Esophagus squamous epithelium (tissue), 5 donors: ENCODE data around the gene ST6GALNAC3. TPM values are rescaled to one million over a fixed set of nuclear protein-coding genes. Genes with fewer than 3 reads are reported as not detected.

Experiments used
- DNase-seq: peaks from one replicate; lab custom pipeline; 2025; lab: John Stamatoyannopoulos, UW
- H3K27ac ChIP-seq, 4 donors: fragments of 200-600 bp; sonication (generic); one replicate each; pipeline ENCODE4 v1.5.1; 2016 to 2019; ENCODE audit warnings: mild to moderate bottlenecking in 1 of 4
- H3K27me3 ChIP-seq, 4 donors: fragments of 200-600 bp; sonication (generic); 1 replicate in 3 of 4; 2 replicates in 1 of 4; pipeline versions ENCODE4 v1.5.1 to v1.6.0; 2017 to 2021; ENCODE audit warnings: antibody characterized with exemption in 1 of 4
- H3K36me3 ChIP-seq, 3 donors: fragments of 200-600 bp; sonication (generic); one replicate each; pipeline ENCODE4 v1.5.1; 2016 to 2019
- H3K4me1 ChIP-seq, 3 donors: fragments of 200-600 bp; sonication (generic); one replicate each; pipeline ENCODE4 v1.5.1; 2017 to 2019
- H3K4me3 ChIP-seq, 4 donors: fragments of 200-600 bp; sonication (generic); 1 replicate in 3 of 4; 2 replicates in 1 of 4; pipeline ENCODE4 v1.5.1; 2016 to 2019; ENCODE audit warnings: mild to moderate bottlenecking in 2 of 4, moderate library complexity in 1 of 4
- H3K9me3 ChIP-seq, 3 donors: fragments of 200-600 bp; sonication (generic); one replicate each; pipeline ENCODE4 v1.5.1; 2016 to 2019
- CTCF ChIP-seq, 6 experiments: fragments of 450-650 bp in 4 of 6; fragments of 200-600 bp in 2 of 6; sonication (generic) in 2 of 6; IDR thresholded peaks; one replicate each; pipeline ENCODE4 v1.5.1; 2016 to 2019; ENCODE audit warnings: antibody characterized with exemption in 6 of 6, mild to moderate bottlenecking in 4 of 6, moderate library complexity in 4 of 6
- POLR2A ChIP-seq, 4 donors: fragments of 450-650 bp; IDR thresholded peaks; one replicate each; pipeline ENCODE4 v1.6.1; 2017; ENCODE audit warnings: antibody characterized with exemption in 4 of 4, mild to moderate bottlenecking in 4 of 4, moderate library complexity in 3 of 4
- WGBS, 2 donors: methylation state at CpG; one replicate each; pipeline ENCODE4 v1.1.5; 2018; 5-methylcytosine and 5-hydroxymethylcytosine counted together
- intact Hi-C: fragments of 100-400 bp; cut with DNase I; formaldehyde crosslinking; loops from one replicate; pipeline ENCODE4 v1.15.0; 2022
- total RNA-seq, 4 donors: library from RNA; depleted of rRNA; stranded (reverse); fragments of >200 nt; gene quantifications; one replicate each; pipeline ENCODE4 v1.1.0, GENCODE V29; 2016
- donor health status: DM: yes; HTN: yes; CAD: no.

ST6GALNAC3 gene
- total RNA-seq, 4 donors from 2014 or later = 0.27 to 4.3 (median 2.2) TPM

- Histone ChIP-seq H3K27ac (no peak overlapping the region), H3K36me3 (no peaks in the 10 kb centered on the region), H3K27me3 (no peaks in the 10 kb centered on the region), H3K4me3 (no peak overlapping the region), H3K9me3 (no peaks in the 10 kb centered on the region), H3K4me1 (no peaks in the 10 kb centered on the region)
- TF ChIP-seq POLR2A (IDR thresholded peaks at IDR 0.05) (no peak), CTCF (IDR thresholded peaks at IDR 0.05) (no peak)
- WGBS, 2 donors = 72 to 75% methylated on average over 4 of the region's 4 CpGs
- no peak for DNase-seq
- intact Hi-C loops = no loop called here
Measured at GRCh38 chr1:76669131-76669530, 594.6 kb downstream of the ST6GALNAC3 start.

DNA sequence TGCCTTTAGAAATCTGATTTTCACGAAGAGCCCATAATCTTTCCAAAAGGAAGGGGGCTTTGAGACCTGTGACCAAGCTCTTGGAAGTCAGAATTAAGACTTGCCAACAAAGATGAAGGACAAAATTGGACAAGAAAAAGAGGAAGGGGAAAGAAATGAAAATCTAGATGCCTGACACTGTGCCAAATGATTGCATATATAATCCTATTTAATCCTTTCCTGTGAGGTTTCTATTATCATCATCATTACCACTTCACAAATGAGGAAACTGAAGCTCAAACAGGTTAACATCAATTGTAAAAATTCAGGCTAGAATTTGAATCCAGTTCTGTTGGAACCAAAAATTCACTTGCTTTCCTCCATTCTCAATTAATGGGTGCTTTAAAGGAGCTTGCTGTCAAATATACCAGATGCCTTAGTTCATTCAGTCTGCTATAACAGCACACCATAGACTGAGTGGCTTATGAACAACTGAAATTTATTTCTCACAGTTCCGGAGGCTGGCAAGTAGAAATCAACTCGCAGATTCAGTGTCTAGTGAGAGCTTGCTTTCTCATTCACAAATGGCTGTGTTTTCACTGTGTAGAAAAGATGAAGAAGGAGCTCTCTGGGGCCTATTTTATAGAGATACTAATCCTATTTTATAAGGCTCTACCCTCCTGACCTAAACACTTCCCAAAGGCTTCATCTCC is 595.2 kb downstream of the ST6GALNAC3 start:
- no peaks in the 10 kb centered on the region for H3K36me3 ChIP-seq
- 63 to 64% methylated on average over 3 of the region's 3 CpGs for WGBS, 2 donors
- no peak for DNase-seq
- H3K9me3 ChIP-seq = no peaks in the 10 kb centered on the region
- H3K4me3 ChIP-seq = no peak overlapping the region
- intact Hi-C loops = no loop called here
- TF ChIP-seq CTCF (IDR thresholded peaks at IDR 0.05) (no peak), POLR2A (IDR thresholded peaks at IDR 0.05) (no peak)
- H3K27me3 ChIP-seq = no peaks in the 10 kb centered on the region
- H3K27ac ChIP-seq = no peak overlapping the region
- no peaks in the 10 kb centered on the region for H3K4me1 ChIP-seq

DNA sequence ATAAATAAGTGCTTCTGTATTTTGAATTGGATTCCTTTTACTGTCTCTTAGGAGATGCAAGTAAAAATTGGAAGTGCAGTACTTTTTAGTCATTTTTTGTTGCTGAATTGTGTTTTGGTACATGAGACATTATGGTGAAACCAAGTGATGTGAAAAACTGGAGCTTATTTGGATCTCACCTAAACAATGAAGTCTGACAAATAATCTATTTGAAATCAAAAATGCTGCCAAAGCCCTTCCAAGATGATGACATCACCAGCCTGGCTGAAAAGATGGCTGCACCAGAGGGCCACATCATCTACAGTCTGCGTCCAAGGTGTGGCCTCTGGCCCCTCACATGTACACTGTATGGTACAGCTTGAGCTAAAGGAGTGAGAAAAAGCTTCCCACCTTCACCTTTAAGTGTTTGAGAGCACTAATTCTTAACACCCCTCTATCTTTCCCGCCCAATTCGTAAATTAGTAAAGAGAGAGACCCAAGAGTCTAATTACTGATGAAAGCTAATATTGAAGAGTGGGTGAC is 600.2 kb downstream of the ST6GALNAC3 start:
- TF ChIP-seq POLR2A (IDR thresholded peaks at IDR 0.05) (no peak), CTCF (IDR thresholded peaks at IDR 0.05) (no peak)
- Histone ChIP-seq H3K9me3 (no peaks in the 10 kb centered on the region), H3K27ac (no peak overlapping the region), H3K27me3 (no peaks in the 10 kb centered on the region), H3K4me1 (no peaks in the 10 kb centered on the region), H3K36me3 (no peaks in the 10 kb centered on the region), H3K4me3 (no peak overlapping the region)
- intact Hi-C loops = no loop called here
- DNase-seq = no peak
- 68 to 87% methylated on average over 3 of the region's 3 CpGs for WGBS, 2 donors

GRCh38 chr1:76677416-76678405 is 603.2 kb downstream of the ST6GALNAC3 start:
- no peak for TF ChIP-seq CTCF (IDR thresholded peaks at IDR 0.05)
- no peak for TF ChIP-seq POLR2A (IDR thresholded peaks at IDR 0.05)
- Histone ChIP-seq H3K36me3 (no peaks in the 10 kb centered on the region), H3K27ac (no peak overlapping the region), H3K27me3 (no peaks in the 10 kb centered on the region), H3K4me3 (no peak overlapping the region), H3K9me3 (no peaks in the 10 kb centered on the region), H3K4me1 (no peaks in the 10 kb centered on the region)
- intact Hi-C loops = no loop called here
- WGBS, 2 donors = 65 to 72% methylated on average over 5 of the region's 5 CpGs
- DNase-seq = no peak
